ENCODE data around the gene CPSF4.

- TF ChIP-seq, protein P1, sequence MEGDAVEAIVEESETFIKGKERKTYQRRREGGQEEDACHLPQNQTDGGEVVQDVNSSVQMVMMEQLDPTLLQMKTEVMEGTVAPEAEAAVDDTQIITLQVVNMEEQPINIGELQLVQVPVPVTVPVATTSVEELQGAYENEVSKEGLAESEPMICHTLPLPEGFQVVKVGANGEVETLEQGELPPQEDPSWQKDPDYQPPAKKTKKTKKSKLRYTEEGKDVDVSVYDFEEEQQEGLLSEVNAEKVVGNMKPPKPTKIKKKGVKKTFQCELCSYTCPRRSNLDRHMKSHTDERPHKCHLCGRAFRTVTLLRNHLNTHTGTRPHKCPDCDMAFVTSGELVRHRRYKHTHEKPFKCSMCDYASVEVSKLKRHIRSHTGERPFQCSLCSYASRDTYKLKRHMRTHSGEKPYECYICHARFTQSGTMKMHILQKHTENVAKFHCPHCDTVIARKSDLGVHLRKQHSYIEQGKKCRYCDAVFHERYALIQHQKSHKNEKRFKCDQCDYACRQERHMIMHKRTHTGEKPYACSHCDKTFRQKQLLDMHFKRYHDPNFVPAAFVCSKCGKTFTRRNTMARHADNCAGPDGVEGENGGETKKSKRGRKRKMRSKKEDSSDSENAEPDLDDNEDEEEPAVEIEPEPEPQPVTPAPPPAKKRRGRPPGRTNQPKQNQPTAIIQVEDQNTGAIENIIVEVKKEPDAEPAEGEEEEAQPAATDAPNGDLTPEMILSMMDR (IDR thresholded peaks at IDR 0.05; ENCODE audit: low read depth, low read length) = no peak
- TF ChIP-seq, protein P2, sequence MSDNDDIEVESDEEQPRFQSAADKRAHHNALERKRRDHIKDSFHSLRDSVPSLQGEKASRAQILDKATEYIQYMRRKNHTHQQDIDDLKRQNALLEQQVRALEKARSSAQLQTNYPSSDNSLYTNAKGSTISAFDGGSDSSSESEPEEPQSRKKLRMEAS (IDR thresholded peaks at IDR 0.05; ENCODE audit: low read depth, low read length) = no peak
- TF ChIP-seq POLR2A (IDR thresholded peaks at IDR 0.05; ENCODE audit: extremely low read depth, insufficient read length) (peak; percentile 12), MYC (IDR thresholded peaks at IDR 0.05; ENCODE audit: low read depth, low read length) (no peak)
Observed at GRCh38 chr7:99398891-99399445, 39.8 kb upstream of the CPSF4 start.
